Measurements from ENCODE around the gene CHRNA4.
"Not testable (repeated sequence)": the region's sequence is repeated elsewhere in the genome, so short reads cannot be mapped to it uniquely, and the experiment has no call there.

Gene CHRNA4

GRCh38 chr20:63306673-63307537 lies 54.2 kb downstream of the CHRNA4 start:
- TF ChIP-seq ZFX (IDR thresholded peaks at IDR 0.05) (no peak), CTCF (conservative IDR thresholded peaks at IDR 0.05) (no peak)
- no peak overlapping the region for H3K27ac ChIP-seq

GRCh38 chr20:63305933-63306672 lies 55.0 kb downstream of the CHRNA4 start:
- not testable (repeated sequence) for H3K27ac ChIP-seq

GRCh38 chr20:63305393-63305792 lies 55.8 kb downstream of the CHRNA4 start:
- TF ChIP-seq CTCF (conservative IDR thresholded peaks at IDR 0.05): no peak
- no peak for TF ChIP-seq ZFX (IDR thresholded peaks at IDR 0.05)

GRCh38 chr20:63303095-63303666 lies 58.0 kb downstream of the CHRNA4 start:
- H3K27ac ChIP-seq: no peak overlapping the region
- no peak for TF ChIP-seq ZFX (IDR thresholded peaks at IDR 0.05)
- TF ChIP-seq CTCF (conservative IDR thresholded peaks at IDR 0.05): no peak

More at GRCh38 chr20:63305393-63305792, 55.8 kb downstream of the CHRNA4 start:
- H3K27ac ChIP-seq: no peak overlapping the region

- TF ChIP-seq CTCF (conservative IDR thresholded peaks at IDR 0.05) (no peak), ZFX (IDR thresholded peaks at IDR 0.05) (no peak)
- H3K27ac ChIP-seq: no peak overlapping the region
Measured at GRCh38 chr20:63301671-63302070, 59.5 kb downstream of the CHRNA4 start.

- H3K27ac ChIP-seq: no peak overlapping the region
- no peak for TF ChIP-seq CTCF (conservative IDR thresholded peaks at IDR 0.05)
- no peak for TF ChIP-seq ZFX (IDR thresholded peaks at IDR 0.05)
Measured at GRCh38 chr20:63298731-63299312, 62.3 kb downstream of the CHRNA4 start.

GRCh38 chr20:63297796-63298572 lies 63.2 kb downstream of the CHRNA4 start:
- TF ChIP-seq CTCF (conservative IDR thresholded peaks at IDR 0.05) (no peak), ZFX (IDR thresholded peaks at IDR 0.05) (no peak)
- no peak overlapping the region for H3K27ac ChIP-seq

Measured in C4-2B (cell line).